Adrenal gland (tissue), 5 donors: ENCODE results near the gene RALGAPA1.

ENCODE experiments used
- POLR2A ChIP-seq, 2 donors: fragments of 450-650 bp; IDR thresholded peaks; one replicate each; pipeline ENCODE4 v1.6.1; 2017; ENCODE audit warnings: antibody characterized with exemption in 2 of 2, mild to moderate bottlenecking in 2 of 2, moderate library complexity in 1 of 2
- TF ChIP-seq, protein P1 (sequence below), 6 experiments: fragments of 450-650 bp in 4 of 6; fragments of 200-600 bp in 2 of 6; sonication (generic) in 1 of 6; IDR thresholded peaks; 1 replicate in 5 of 6; 2 replicates in 1 of 6; pipeline versions ENCODE4 v1.5.1 to v1.8.0; 2016 to 2021; ENCODE audit warnings: antibody characterized with exemption in 6 of 6, mild to moderate bottlenecking in 2 of 6, moderate library complexity in 1 of 6
- donor health status: DM: no; HTN: no; CAD: no.

DNA sequence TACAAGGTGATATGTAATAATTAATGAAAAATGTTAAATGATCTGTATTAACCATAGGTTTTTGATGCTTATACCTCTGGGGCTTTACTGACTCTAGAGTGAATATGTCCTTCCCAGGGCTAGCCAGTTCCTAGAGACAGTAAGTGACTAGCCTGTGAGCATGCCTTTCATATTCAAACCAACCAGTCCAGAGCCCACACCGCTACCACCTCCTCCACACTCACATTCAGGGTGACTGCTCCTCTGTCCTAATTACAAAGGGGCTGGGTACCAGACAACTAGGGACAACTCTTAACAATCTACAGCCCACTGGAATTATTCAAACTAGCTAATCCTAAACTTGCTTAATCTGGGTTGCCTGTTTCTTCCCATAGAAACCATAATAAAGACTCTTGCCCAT, 49.0 kb downstream of the RALGAPA1 start:
- TF ChIP-seq, protein P1, sequence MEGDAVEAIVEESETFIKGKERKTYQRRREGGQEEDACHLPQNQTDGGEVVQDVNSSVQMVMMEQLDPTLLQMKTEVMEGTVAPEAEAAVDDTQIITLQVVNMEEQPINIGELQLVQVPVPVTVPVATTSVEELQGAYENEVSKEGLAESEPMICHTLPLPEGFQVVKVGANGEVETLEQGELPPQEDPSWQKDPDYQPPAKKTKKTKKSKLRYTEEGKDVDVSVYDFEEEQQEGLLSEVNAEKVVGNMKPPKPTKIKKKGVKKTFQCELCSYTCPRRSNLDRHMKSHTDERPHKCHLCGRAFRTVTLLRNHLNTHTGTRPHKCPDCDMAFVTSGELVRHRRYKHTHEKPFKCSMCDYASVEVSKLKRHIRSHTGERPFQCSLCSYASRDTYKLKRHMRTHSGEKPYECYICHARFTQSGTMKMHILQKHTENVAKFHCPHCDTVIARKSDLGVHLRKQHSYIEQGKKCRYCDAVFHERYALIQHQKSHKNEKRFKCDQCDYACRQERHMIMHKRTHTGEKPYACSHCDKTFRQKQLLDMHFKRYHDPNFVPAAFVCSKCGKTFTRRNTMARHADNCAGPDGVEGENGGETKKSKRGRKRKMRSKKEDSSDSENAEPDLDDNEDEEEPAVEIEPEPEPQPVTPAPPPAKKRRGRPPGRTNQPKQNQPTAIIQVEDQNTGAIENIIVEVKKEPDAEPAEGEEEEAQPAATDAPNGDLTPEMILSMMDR (IDR thresholded peaks at IDR 0.05): no peak
- no peak for TF ChIP-seq POLR2A (IDR thresholded peaks at IDR 0.05)
